ENCODE measurements around the gene TWNK. TPM values are rescaled to one million over a fixed set of nuclear protein-coding genes. Genes with fewer than 3 reads are reported as not detected.
A peak's percentile ranks its signal among the peaks of the same experiment; 100 is the strongest.

Gene TWNK
- total and polyA plus RNA-seq, 10 of the 15 experiments (the other 5 are each of a cell fraction or from before 2014, with no cell fraction given): 13.6 to 32.8 (median 18.0) TPM

DNA sequence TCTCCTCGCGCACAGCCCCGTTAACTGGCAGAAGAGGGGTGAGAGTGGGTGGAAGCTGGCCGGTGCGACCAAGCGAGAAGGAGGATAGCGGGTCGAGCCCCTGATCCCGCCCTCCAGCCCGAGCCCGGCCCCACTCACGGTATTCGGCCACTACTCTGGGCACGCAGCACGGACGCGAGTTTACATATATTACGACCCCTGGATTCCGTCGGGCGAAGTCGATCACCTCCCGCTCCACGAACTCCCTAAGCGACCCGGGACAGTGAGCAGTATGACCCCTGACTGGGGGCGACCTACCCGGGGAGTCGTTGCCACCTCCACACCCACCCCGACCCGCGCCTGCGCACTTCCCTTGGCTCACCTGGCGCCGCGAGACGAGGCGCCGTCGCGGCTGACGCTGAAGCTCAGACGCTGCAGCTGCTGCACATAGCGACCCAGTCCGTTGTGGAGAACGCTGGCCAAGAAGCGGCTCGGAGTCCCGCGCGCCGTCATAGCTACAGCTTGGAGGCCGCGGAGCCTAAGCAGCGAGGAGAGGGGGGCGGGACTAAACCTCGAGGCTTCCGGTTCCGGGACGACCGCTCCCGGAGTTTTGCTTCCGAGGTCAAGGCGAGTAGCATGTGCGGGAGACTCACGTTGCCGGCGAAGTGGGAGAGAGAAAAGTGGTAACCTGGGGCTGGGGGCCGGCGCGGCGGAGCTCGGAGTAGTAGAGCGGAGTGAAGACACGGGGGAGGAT lies at the start of gene TWNK, which contains the start of gene MRPL43 (continued):
- no peak for TF ChIP-seq RAD21 (IDR thresholded peaks at IDR 0.05; ENCODE audit: insufficient read depth, low read depth, low read length)
- no peak for TF ChIP-seq ZNF24 (IDR thresholded peaks at IDR 0.05)
- no peak; the same call in 1 of the 2 replicates for TF ChIP-seq PML (IDR thresholded peaks at IDR 0.05; ENCODE audit: low read length)
- no peak for TF ChIP-seq MTA3 (IDR thresholded peaks at IDR 0.05; ENCODE audit: borderline replicate concordance, low read length)
- TF ChIP-seq, protein P1, sequence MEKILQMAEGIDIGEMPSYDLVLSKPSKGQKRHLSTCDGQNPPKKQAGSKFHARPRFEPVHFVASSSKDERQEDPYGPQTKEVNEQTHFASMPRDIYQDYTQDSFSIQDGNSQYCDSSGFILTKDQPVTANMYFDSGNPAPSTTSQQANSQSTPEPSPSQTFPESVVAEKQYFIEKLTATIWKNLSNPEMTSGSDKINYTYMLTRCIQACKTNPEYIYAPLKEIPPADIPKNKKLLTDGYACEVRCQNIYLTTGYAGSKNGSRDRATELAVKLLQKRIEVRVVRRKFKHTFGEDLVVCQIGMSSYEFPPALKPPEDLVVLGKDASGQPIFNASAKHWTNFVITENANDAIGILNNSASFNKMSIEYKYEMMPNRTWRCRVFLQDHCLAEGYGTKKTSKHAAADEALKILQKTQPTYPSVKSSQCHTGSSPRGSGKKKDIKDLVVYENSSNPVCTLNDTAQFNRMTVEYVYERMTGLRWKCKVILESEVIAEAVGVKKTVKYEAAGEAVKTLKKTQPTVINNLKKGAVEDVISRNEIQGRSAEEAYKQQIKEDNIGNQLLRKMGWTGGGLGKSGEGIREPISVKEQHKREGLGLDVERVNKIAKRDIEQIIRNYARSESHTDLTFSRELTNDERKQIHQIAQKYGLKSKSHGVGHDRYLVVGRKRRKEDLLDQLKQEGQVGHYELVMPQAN (conservative IDR thresholded peaks at IDR 0.05): peak; percentile 97
- TF ChIP-seq, protein P2, sequence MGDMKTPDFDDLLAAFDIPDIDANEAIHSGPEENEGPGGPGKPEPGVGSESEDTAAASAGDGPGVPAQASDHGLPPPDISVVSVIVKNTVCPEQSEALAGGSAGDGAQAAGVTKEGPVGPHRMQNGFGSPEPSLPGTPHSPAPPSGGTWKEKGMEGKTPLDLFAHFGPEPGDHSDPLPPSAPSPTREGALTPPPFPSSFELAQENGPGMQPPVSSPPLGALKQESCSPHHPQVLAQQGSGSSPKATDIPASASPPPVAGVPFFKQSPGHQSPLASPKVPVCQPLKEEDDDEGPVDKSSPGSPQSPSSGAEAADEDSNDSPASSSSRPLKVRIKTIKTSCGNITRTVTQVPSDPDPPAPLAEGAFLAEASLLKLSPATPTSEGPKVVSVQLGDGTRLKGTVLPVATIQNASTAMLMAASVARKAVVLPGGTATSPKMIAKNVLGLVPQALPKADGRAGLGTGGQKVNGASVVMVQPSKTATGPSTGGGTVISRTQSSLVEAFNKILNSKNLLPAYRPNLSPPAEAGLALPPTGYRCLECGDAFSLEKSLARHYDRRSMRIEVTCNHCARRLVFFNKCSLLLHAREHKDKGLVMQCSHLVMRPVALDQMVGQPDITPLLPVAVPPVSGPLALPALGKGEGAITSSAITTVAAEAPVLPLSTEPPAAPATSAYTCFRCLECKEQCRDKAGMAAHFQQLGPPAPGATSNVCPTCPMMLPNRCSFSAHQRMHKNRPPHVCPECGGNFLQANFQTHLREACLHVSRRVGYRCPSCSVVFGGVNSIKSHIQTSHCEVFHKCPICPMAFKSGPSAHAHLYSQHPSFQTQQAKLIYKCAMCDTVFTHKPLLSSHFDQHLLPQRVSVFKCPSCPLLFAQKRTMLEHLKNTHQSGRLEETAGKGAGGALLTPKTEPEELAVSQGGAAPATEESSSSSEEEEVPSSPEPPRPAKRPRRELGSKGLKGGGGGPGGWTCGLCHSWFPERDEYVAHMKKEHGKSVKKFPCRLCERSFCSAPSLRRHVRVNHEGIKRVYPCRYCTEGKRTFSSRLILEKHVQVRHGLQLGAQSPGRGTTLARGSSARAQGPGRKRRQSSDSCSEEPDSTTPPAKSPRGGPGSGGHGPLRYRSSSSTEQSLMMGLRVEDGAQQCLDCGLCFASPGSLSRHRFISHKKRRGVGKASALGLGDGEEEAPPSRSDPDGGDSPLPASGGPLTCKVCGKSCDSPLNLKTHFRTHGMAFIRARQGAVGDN (IDR thresholded peaks at IDR 0.05): peak; percentile 97
